Fibroblast of pulmonary artery (primary cell): ENCODE results near the gene PRCP.
A peak's percentile ranks its signal among the peaks of the same experiment; 100 is the strongest.

ENCODE experiments used
- DNase-seq: peaks from one replicate; pipeline ENCODE4 v3.0.0-alpha.2; 2010; ENCODE audit warnings: low read depth
- H3K4me3 ChIP-seq: replicated peaks from 2 replicates; pipeline ENCODE4 v1.5.1; 2011; ENCODE audit warnings: low read depth, mild to moderate bottlenecking, control low read depth, low read length, moderate library complexity
- TF ChIP-seq, protein P1 (sequence below): IDR thresholded peaks from 2 replicates; pipeline ENCODE4 v1.5.1; 2011; ENCODE audit warnings: mild to moderate bottlenecking, control low read depth, low read length, inconsistent platforms; ENCODE audit errors: missing control alignments

Gene PRCP

DNA sequence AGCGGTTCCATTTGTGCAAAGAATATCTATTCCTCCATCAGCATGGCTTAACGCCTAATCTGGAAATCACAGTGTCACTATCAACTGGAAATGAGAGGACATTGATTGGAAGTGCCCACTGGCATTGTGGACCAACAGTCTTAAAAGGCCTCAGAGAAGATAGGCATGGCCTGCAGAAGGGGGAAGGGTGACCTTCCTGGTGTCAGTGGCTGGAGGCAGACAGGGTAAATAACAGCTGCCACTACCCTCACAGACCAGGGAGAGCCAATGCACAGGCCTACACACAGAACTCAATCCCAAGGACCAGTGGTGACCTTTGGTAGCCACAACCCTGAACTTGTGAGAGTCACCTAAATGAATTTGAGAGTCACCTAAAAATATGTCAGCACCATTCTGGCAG is 37.3 kb upstream of the PRCP start:
- TF ChIP-seq, protein P1, sequence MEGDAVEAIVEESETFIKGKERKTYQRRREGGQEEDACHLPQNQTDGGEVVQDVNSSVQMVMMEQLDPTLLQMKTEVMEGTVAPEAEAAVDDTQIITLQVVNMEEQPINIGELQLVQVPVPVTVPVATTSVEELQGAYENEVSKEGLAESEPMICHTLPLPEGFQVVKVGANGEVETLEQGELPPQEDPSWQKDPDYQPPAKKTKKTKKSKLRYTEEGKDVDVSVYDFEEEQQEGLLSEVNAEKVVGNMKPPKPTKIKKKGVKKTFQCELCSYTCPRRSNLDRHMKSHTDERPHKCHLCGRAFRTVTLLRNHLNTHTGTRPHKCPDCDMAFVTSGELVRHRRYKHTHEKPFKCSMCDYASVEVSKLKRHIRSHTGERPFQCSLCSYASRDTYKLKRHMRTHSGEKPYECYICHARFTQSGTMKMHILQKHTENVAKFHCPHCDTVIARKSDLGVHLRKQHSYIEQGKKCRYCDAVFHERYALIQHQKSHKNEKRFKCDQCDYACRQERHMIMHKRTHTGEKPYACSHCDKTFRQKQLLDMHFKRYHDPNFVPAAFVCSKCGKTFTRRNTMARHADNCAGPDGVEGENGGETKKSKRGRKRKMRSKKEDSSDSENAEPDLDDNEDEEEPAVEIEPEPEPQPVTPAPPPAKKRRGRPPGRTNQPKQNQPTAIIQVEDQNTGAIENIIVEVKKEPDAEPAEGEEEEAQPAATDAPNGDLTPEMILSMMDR: no peak
- no peak overlapping the region for H3K4me3 ChIP-seq
- no peak for DNase-seq

DNA sequence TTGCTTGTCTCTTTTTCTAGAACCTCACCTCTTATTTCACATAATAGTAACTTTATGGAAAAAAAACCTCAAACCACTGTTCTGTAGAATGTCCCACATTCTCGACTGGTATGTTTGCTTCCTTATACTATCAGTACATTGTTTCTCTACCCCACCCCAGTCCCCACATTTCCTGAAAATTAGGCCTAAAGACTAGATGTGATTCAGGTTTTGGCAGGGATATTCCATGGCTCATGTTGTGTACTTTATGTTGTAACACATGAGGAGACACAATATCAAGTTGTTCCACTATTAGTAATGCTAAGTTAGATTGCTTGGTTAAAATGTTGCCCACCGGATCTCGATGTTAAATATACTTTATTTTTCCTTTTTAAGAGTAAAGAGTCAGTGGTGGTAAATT is 36.0 kb upstream of the PRCP start:
- peak; percentile 87 for DNase-seq
- no peak overlapping the region for H3K4me3 ChIP-seq
- TF ChIP-seq, protein P1: no peak

DNA sequence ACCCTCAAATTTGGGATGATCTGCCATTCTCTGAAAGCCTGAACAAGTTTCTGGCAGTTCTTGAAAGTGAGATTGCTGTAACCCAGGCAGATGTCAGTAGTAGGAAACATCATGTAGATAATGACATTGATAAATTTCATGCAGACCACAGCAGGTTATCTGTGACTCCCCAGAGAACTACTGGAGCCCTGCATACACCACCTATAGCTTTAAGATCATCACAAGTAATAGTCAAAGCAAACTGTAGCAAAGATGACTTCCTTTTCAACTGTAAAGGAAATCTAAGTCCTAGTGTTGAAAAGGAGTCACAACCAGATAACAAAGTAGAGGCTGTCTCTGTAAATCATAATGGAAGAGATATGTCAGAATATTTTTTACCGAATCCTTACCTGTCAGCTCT is 32.3 kb upstream of the PRCP start:
- H3K4me3 ChIP-seq: no peak overlapping the region
- DNase-seq: no peak
- TF ChIP-seq, protein P1: no peak

DNA sequence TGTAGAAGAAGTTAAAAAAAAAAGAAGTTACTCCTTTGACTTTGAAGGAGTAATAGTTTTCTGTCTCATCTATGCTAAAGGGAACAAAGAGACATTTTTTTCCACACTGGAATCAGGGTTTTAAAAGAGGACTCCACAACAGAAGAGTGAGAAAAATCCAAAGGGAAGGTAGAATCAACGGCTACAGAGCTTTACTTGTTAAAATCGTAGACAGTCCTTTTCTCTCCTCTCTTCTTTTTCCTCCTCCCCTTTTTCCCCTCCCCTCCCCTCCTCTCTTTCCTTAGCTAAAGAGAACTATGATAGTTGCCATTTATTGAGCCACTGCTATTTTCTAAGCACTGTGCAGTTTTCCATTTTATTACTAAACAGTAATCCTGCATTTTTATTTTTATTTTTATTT is 30.5 kb upstream of the PRCP start:
- TF ChIP-seq, protein P1: no peak
- no peak overlapping the region for H3K4me3 ChIP-seq
- no peak for DNase-seq

DNA sequence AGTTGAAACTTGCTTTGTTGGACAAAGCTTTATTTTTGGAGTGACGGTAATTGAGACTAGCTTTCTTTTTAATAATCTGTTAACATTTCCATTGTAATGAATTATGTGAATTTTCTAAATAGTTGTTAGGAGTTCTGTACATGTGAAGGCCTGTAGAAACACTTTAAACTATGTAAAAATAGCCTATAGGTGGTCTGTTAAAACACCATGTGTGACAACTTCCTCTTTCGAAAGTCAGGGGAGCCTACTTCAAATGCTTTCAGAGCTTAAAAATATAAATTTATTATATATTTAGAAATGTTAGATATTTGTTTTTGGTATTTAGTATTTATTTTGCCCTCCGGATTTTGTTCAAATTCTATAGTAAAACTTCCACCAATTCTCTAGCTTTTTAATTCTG is 30.0 kb upstream of the PRCP start:
- TF ChIP-seq, protein P1: no peak
- DNase-seq: no peak
- no peak overlapping the region for H3K4me3 ChIP-seq

DNA sequence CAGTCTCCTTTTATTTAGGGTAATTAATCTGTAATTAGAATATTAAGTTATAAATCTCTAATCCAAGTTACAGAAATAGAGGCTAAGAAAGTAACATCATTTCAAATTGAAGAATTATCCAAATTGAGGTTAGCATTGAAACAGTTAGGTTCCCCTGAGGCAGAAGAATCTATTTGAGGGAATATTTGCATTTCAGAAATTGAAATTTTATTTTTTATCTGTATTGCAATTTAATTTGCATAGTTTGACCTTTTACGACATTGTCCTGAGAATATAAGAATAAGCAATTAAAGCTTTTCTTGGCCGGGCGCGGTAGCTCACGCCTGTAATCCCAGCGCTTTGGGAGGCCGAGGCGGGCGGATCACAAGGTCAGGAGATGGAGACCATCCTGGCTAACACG is 28.9 kb upstream of the PRCP start:
- DNase-seq: no peak
- TF ChIP-seq, protein P1: no peak
- no peak overlapping the region for H3K4me3 ChIP-seq

DNA sequence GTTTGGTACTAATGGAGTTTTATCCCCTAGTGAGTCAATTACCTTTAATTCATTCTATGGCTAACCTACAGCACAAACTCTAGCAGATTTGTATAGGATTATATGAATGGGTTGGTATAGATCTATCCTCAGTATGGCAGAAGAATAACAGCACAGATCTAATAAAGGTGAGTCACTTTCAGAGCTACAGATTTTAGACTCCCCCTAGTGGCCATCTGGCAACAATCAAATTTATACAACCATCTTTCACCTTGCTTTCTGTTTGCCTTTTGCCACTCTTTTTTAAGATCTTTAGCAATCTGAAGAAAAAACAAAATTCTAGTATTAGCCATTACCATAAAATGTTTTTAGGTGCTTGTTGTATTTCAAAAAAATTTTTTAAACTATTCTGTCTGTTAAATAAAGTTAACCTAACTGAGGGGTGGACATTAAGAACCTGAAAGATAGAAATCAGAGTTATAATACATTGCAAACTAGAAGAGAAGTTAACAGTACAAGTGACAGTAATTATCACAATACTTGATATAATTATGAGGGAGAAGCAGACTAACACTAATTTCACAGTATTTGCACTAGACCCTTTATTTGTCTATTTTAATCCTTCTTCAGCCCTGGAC is 27.1 kb upstream of the PRCP start:
- peak; percentile 73 for DNase-seq
- TF ChIP-seq, protein P1: peak; percentile 82
- no peak overlapping the region for H3K4me3 ChIP-seq
